Neural cell (in vitro differentiated cells): Measurements from ENCODE around the gene HSF4. TPM values are rescaled to one million over a fixed set of nuclear protein-coding genes. Genes with fewer than 3 reads are reported as not detected.

Experiments
- H2AFZ ChIP-seq: fragments of 200-600, 300-800 bp; sonication (generic), shearing (Covaris generic); 2 replicates; pipeline ENCODE4 v1.6.0; 2014; ENCODE audit warnings: low read depth, mild to moderate bottlenecking, antibody characterized with exemption, low read length, moderate library complexity
- H3F3A ChIP-seq: fragments of 200-600 bp; shearing (Covaris generic); 2 replicates; pipeline ENCODE4 v1.6.1; 2016; ENCODE audit warnings: mild to moderate bottlenecking, moderate library complexity, mixed read lengths, antibody characterized with exemption, low read length; ENCODE audit not compliant: insufficient read depth, poor library complexity, severe bottlenecking
- H3K27ac ChIP-seq: fragments of 200-600, 300-800 bp; sonication (generic), shearing (Covaris generic); 2 replicates; pipeline ENCODE4 v1.5.1; 2014; ENCODE audit warnings: mild to moderate bottlenecking, low read length, moderate library complexity
- H3K27me3 ChIP-seq: fragments of 300-800, 200-600 bp; sonication (generic), shearing (Covaris generic); 2 replicates; pipeline ENCODE4 v1.6.0; 2014; ENCODE audit warnings: mild to moderate bottlenecking, low read depth, low read length, moderate library complexity; ENCODE audit not compliant: insufficient read depth
- H3K36me3 ChIP-seq: fragments of 300-800, 200-600 bp; sonication (generic), shearing (Covaris generic); 2 replicates; pipeline ENCODE4 v1.5.1; 2014; ENCODE audit warnings: mild to moderate bottlenecking, antibody characterized with exemption, low read length, moderate library complexity; ENCODE audit not compliant: insufficient read depth
- H3K4me2 ChIP-seq: fragments of 300-800, 200-600 bp; sonication (generic), shearing (Covaris generic); 2 replicates; pipeline ENCODE4 v1.6.0; 2014; ENCODE audit warnings: mild to moderate bottlenecking, low read length
- H3K4me3 ChIP-seq: fragments of 300-800, 200-600 bp; sonication (generic), shearing (Covaris generic); 2 replicates; pipeline ENCODE4 v1.5.1; 2014; ENCODE audit warnings: mild to moderate bottlenecking, low read length, moderate library complexity
- H3K79me2 ChIP-seq: fragments of 200-600 bp; shearing (Covaris generic); replicated peaks from 2 replicates; pipeline ENCODE4 v1.6.0; 2014; ENCODE audit warnings: mild to moderate bottlenecking, low read length, moderate library complexity; ENCODE audit not compliant: insufficient read depth
- H3K9ac ChIP-seq: fragments of 300-800, 200-600 bp; sonication (generic), shearing (Covaris generic); 2 replicates; pipeline ENCODE4 v1.6.1; 2016; ENCODE audit warnings: mild to moderate bottlenecking, low read length, mixed read lengths
- H3K9me2 ChIP-seq: fragments of 200-600 bp; shearing (Covaris generic); 2 replicates; pipeline ENCODE4 v1.6.1; 2016; ENCODE audit warnings: mild to moderate bottlenecking, low read length, mixed read lengths; ENCODE audit not compliant: insufficient read depth
- H3K9me3 ChIP-seq: fragments of 200-600, 300-800 bp; sonication (generic), shearing (Covaris generic); 2 replicates; pipeline ENCODE4 v1.6.1; 2016; ENCODE audit warnings: mild to moderate bottlenecking, mixed run types, low read length, moderate library complexity, mixed read lengths
- H4K20me1 ChIP-seq: fragments of 200-600 bp; shearing (Covaris generic); 2 replicates; pipeline ENCODE4 v1.6.1; 2016; ENCODE audit warnings: mild to moderate bottlenecking, mixed run types; ENCODE audit not compliant: insufficient read depth
- EP300 ChIP-seq: fragments of 450-650 bp; conservative IDR thresholded peaks from 2 replicates; pipeline ENCODE4 v1.6.1; 2014; ENCODE audit warnings: antibody characterized with exemption, mild to moderate bottlenecking, moderate library complexity; ENCODE audit not compliant: poor library complexity, severe bottlenecking
- EZH2 ChIP-seq: fragments of 200-600, 300-800 bp; shearing (Covaris generic), sonication (generic); IDR thresholded peaks from 2 replicates; pipeline ENCODE4 v1.6.1; 2014; ENCODE audit warnings: antibody characterized with exemption, low read length, borderline replicate concordance, mild to moderate bottlenecking; ENCODE audit not compliant: insufficient read depth, poor library complexity, severe bottlenecking
- MXI1 ChIP-seq: fragments of 450-650 bp; conservative IDR thresholded peaks from 2 replicates; pipeline ENCODE4 v1.6.1; 2014; ENCODE audit warnings: antibody characterized with exemption, mild to moderate bottlenecking; ENCODE audit not compliant: poor library complexity, severe bottlenecking
- POLR2AphosphoS5 ChIP-seq: IDR thresholded peaks from 2 replicates; pipeline ENCODE4 v1.6.1; 2012
- RAD21 ChIP-seq: fragments of 450-650 bp; conservative IDR thresholded peaks from 2 replicates; pipeline ENCODE4 v1.6.1; 2014; ENCODE audit warnings: antibody characterized with exemption, mild to moderate bottlenecking, moderate library complexity
- REST ChIP-seq: IDR thresholded peaks from 2 replicates; pipeline ENCODE4 v1.6.1; 2012; ENCODE audit warnings: borderline replicate concordance
- SMC3 ChIP-seq: fragments of 450-650 bp; conservative IDR thresholded peaks from 2 replicates; pipeline ENCODE4 v1.6.1; 2014; ENCODE audit warnings: antibody characterized with exemption, mild to moderate bottlenecking, moderate library complexity; ENCODE audit not compliant: poor library complexity
- TAF1 ChIP-seq: IDR thresholded peaks from 2 replicates; pipeline ENCODE4 v1.6.1; 2012; ENCODE audit warnings: low read depth
- polyA plus RNA-seq: library from polyadenylated mRNA; depleted of rRNA; stranded (reverse); fragments of >200 nt; gene quantifications from 2 replicates; pipeline ENCODE4 v1.2.3, GENCODE V29; 2014
- TF ChIP-seq, protein P1 (sequence below): fragments of 450-650 bp; IDR thresholded peaks from 2 replicates; pipeline ENCODE4 v1.5.1; 2014; ENCODE audit warnings: antibody characterized with exemption, mild to moderate bottlenecking, moderate library complexity; ENCODE audit not compliant: poor library complexity, severe bottlenecking

Gene HSF4
- polyA plus RNA-seq, 1 donor from 2014 or later: 12.7 TPM

- Histone ChIP-seq H3K4me2 (no peak overlapping the region), H3K9me2 (no peaks in the 10 kb centered on the region), H3K9ac (no peak overlapping the region), H3K27ac (no peak overlapping the region), H4K20me1 (no peaks in the 10 kb centered on the region), H3F3A (no peaks in the 10 kb centered on the region), H2AFZ (no peak overlapping the region), H3K79me2 (no peaks in the 10 kb centered on the region), H3K4me3 (no peak overlapping the region), H3K9me3 (no peaks in the 10 kb centered on the region), H3K36me3 (no peaks in the 10 kb centered on the region), H3K27me3 (no peaks in the 10 kb centered on the region)
- TF ChIP-seq MXI1 (no peak), SMC3 (no peak), RAD21 (no peak), REST (no peak), EP300 (no peak), EZH2 (no peak), POLR2AphosphoS5 (no peak), TAF1 (no peak)
- TF ChIP-seq, protein P1, sequence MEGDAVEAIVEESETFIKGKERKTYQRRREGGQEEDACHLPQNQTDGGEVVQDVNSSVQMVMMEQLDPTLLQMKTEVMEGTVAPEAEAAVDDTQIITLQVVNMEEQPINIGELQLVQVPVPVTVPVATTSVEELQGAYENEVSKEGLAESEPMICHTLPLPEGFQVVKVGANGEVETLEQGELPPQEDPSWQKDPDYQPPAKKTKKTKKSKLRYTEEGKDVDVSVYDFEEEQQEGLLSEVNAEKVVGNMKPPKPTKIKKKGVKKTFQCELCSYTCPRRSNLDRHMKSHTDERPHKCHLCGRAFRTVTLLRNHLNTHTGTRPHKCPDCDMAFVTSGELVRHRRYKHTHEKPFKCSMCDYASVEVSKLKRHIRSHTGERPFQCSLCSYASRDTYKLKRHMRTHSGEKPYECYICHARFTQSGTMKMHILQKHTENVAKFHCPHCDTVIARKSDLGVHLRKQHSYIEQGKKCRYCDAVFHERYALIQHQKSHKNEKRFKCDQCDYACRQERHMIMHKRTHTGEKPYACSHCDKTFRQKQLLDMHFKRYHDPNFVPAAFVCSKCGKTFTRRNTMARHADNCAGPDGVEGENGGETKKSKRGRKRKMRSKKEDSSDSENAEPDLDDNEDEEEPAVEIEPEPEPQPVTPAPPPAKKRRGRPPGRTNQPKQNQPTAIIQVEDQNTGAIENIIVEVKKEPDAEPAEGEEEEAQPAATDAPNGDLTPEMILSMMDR: no peak
Observed at GRCh38 chr16:67207249-67208091, 42.9 kb downstream of the HSF4 start.

DNA sequence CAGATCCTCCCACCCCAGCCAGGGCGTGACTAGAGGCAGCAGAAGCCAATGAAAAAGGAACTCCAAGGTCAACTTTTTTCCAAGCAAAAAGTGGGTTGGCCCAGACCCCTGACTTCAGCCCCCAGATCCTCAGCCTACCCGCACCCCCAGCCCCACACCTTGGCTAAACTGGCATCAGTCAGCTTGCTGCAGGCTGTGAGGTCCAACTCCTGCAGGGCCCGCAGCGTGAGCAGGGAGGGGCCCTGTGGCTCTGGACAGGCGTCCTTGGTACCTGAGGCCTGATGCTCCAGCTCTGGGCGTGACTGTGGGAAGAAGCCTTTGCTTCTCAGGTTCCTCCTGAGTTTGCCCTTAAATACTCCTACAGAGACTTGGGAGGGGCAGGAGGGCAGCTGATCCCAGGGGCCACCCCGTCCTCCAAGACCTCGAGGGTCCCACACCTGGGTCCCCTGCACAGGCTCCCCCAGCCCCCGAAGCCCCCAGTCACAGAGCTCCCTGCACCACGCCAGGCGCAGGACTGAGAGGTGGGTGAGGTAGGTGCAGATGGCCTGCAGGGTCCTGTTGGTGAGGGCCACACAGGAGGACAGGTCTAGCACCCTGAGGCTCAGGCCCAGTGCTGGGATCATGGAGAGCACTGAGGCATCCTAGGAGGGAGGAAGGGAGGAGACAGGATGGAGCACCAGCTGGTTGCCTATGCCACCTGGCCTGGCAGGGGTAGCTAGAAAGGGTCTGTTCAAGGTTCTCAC lies 43.8 kb downstream of the HSF4 start:
- Histone ChIP-seq H3K4me3 (no peak overlapping the region), H3K4me2 (no peak overlapping the region), H3K79me2 (no peaks in the 10 kb centered on the region), H3F3A (no peaks in the 10 kb centered on the region), H3K27me3 (no peaks in the 10 kb centered on the region), H4K20me1 (no peaks in the 10 kb centered on the region), H3K9me2 (no peaks in the 10 kb centered on the region), H3K9me3 (no peaks in the 10 kb centered on the region), H3K36me3 (no peaks in the 10 kb centered on the region), H3K9ac (no peak overlapping the region), H3K27ac (no peak overlapping the region), H2AFZ (no peak overlapping the region)
- TF ChIP-seq REST (no peak), MXI1 (no peak), EZH2 (no peak), SMC3 (no peak), RAD21 (no peak), TAF1 (no peak)
- TF ChIP-seq, protein P1: no peak
